GM12878 (cell line): ENCODE results near the gene GALNT9.

Experiments used
- ATF2 ChIP-seq: IDR thresholded peaks from 2 replicates; pipeline ENCODE4 v1.6.1; 2012; ENCODE audit warnings: low read length, inconsistent platforms
- CEBPB ChIP-seq, 2 experiments: fragments of 150-350 bp in 1 of 2; IDR thresholded peaks; 2 replicates each; pipeline ENCODE4 v1.6.1; 2012 to 2014; ENCODE audit warnings: low read depth in 2 of 2, low read length in 2 of 2, borderline replicate concordance in 1 of 2, inconsistent platforms in 1 of 2
- CTCF ChIP-seq, 3 experiments: IDR thresholded peaks in 2 of 3; conservative IDR thresholded peaks in 1 of 3; 2 replicates each; pipeline ENCODE4 v1.5.1; 2011; ENCODE audit warnings: low read depth in 3 of 3, low read length in 3 of 3, mild to moderate bottlenecking in 3 of 3, control low read depth in 2 of 3, moderate library complexity in 2 of 3, inconsistent platforms in 1 of 3, mixed read lengths in 1 of 3; ENCODE audit not compliant: control insufficient read depth in 2 of 3, insufficient read depth in 1 of 3; ENCODE audit errors: extremely low read depth in 1 of 3
- EP300 ChIP-seq, 2 experiments: fragments of 150-350 bp in 1 of 2; IDR thresholded peaks; 2 replicates each; pipeline ENCODE4 v1.6.1; 2011 to 2012; ENCODE audit warnings: low read depth in 2 of 2, low read length in 2 of 2, borderline replicate concordance in 1 of 2, improper control_type of control experiment in 1 of 2, inconsistent platforms in 1 of 2; ENCODE audit not compliant: control insufficient read depth in 1 of 2
- EZH2 ChIP-seq: IDR thresholded peaks from 2 replicates; pipeline ENCODE4 v1.6.1; 2012; ENCODE audit warnings: low read depth, mild to moderate bottlenecking, control low read depth, inconsistent platforms, low read length, borderline replicate concordance; ENCODE audit not compliant: control insufficient read depth
- FOXM1 ChIP-seq: IDR thresholded peaks from 2 replicates; pipeline ENCODE4 v1.6.1; 2012; ENCODE audit warnings: low read depth, mild to moderate bottlenecking, inconsistent platforms, low read length, moderate library complexity
- NFIC ChIP-seq: IDR thresholded peaks from 2 replicates; pipeline ENCODE4 v1.6.1; 2012; ENCODE audit warnings: low read depth, mild to moderate bottlenecking, inconsistent platforms, low read length, moderate library complexity
- PBX3 ChIP-seq: IDR thresholded peaks from 2 replicates; pipeline ENCODE4 v1.6.1; 2011; ENCODE audit warnings: mild to moderate bottlenecking, low read depth, low read length, moderate library complexity; ENCODE audit not compliant: insufficient replicate concordance
- POLR2A ChIP-seq: IDR thresholded peaks from 2 replicates; pipeline ENCODE4 v1.6.1; 2011; ENCODE audit warnings: low read depth, mild to moderate bottlenecking, low read length
- RAD21 ChIP-seq: IDR thresholded peaks from 2 replicates; pipeline ENCODE4 v1.6.1; 2011; ENCODE audit warnings: mild to moderate bottlenecking, low read depth, low read length, moderate library complexity; ENCODE audit not compliant: insufficient read depth
- RBBP5 ChIP-seq: fragments of 200-600 bp; sonication (generic); conservative IDR thresholded peaks from 2 replicates; pipeline ENCODE4 v1.6.1; 2016
- SP1 ChIP-seq: IDR thresholded peaks from one replicate; pipeline ENCODE4 v1.6.1; 2011; ENCODE audit warnings: low read depth, low read length
- SUZ12 ChIP-seq: fragments of 200-600 bp; sonication (generic); IDR thresholded peaks from one replicate; pipeline ENCODE4 v1.6.1; 2018; ENCODE audit warnings: antibody characterized with exemption, mild to moderate bottlenecking; ENCODE audit not compliant: unreplicated experiment
- ZBTB40 ChIP-seq: fragments of 450-650 bp; IDR thresholded peaks from 2 replicates; pipeline ENCODE4 v1.6.1; 2016; ENCODE audit warnings: mild to moderate bottlenecking, moderate library complexity, borderline replicate concordance

GRCh38 chr12:132360410-132360809 is 31.0 kb upstream of the GALNT9 start:
- no peak for TF ChIP-seq EP300 (IDR thresholded peaks at IDR 0.05; ENCODE audit: borderline replicate concordance in 1 of 2, control insufficient read depth in 1 of 2, low read depth in 2 of 2, low read length in 2 of 2)
- TF ChIP-seq CTCF (IDR thresholded peaks at IDR 0.05 in 2 of 3, conservative IDR thresholded peaks at IDR 0.05 in 1 of 3; ENCODE audit: control insufficient read depth in 2 of 3, extremely low read depth in 1 of 3, insufficient read depth in 1 of 3, low read depth in 3 of 3, low read length in 3 of 3), result no peak
- no peak for TF ChIP-seq RAD21
- no peak for TF ChIP-seq POLR2A
- no peak for TF ChIP-seq RBBP5
- no peak for TF ChIP-seq ZBTB40
- TF ChIP-seq NFIC, result no peak
- no peak for TF ChIP-seq ATF2
- TF ChIP-seq FOXM1, result no peak
- TF ChIP-seq SUZ12, result no peak
- TF ChIP-seq PBX3, result no peak
- TF ChIP-seq EZH2, result no peak
- TF ChIP-seq CEBPB (IDR thresholded peaks at IDR 0.05; ENCODE audit: borderline replicate concordance in 1 of 2, low read depth in 2 of 2, low read length in 2 of 2), result no peak
- TF ChIP-seq SP1, result no peak
